GM21619 (cell line): ENCODE data around the gene EPM2A.
"Not testable (repeated sequence)": the region's sequence is repeated elsewhere in the genome, so short reads cannot be mapped to it uniquely, and the experiment has no call there.

Source experiments
- ATAC-seq: cut with Tn5 transposase; IDR thresholded peaks from one replicate; pipeline ENCODE4 v1.9.1; 2021; ENCODE audit not compliant: unreplicated experiment

The EPM2A gene

GRCh38 chr6:145735356-145736165, at the start of gene EPM2A:
TSS of gene EPM2A (minus strand) at chr6:145735520. CDS start at chr6:145735498, 22 bp downstream.
- ATAC-seq: peak; percentile 71

DNA sequence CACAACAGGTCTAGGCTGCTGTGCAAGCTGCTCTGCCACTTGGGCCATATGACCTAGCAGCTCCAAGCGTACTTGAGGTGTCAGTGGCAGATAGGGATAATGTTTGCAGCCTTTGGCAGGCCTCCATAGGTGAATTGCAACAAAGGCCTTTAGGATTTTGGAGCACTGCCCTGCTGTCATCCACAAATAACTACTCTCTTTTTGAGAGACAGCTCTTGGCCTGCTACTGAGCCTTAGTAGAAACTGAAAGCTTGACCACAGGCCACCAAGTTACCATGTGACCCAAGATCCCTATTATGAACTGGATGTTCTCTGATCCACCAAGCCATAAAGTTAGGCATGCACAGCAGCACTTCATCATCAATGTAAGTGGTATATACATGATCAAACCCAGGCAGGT, 49.4 kb upstream of the EPM2A start:
- ATAC-seq: peak; percentile 84

DNA sequence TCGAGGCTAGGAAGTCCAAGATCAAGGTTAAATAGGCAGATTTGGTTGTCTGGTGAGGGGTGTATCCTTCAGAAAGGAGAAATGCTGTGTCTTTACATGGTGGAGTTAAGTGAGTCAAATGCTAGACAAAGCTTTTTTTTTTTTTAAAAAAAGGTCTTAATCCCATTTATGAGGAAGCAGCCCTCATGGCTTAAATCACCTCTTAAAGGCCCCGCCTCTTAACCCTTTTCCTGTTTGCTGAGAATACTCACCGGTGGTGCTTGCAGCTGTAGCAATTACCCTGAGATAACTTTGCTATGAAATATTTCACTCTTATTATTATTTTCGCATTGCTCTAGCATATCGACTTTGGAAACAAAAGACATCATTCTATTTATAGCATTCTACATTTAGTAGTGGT, 48.5 kb upstream of the EPM2A start:
- no peak for ATAC-seq

DNA sequence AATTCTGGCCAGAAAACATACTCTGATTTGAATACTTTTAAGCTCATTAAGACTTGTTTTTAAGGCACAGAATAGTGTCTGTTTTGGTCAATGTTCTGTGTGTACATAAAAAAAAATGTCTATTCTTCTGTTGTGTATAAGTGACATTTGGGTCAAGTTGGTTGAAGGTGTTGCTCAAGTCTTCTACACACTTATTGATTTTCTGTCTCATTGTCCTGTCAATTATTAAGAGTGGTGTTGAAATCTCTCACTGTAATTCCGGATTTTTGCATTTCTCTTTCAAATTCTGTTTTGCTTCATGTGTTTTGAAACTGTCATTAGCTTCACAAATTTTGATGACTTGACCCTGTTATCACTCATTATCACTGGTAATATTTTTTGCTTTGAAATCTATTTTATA, 37.5 kb upstream of the EPM2A start:
- ATAC-seq: no peak

GRCh38 chr6:145765449-145765848, 30.1 kb upstream of the EPM2A start:
- no peak for ATAC-seq

GRCh38 chr6:145763742-145764141, 28.4 kb upstream of the EPM2A start:
- ATAC-seq: no peak

DNA sequence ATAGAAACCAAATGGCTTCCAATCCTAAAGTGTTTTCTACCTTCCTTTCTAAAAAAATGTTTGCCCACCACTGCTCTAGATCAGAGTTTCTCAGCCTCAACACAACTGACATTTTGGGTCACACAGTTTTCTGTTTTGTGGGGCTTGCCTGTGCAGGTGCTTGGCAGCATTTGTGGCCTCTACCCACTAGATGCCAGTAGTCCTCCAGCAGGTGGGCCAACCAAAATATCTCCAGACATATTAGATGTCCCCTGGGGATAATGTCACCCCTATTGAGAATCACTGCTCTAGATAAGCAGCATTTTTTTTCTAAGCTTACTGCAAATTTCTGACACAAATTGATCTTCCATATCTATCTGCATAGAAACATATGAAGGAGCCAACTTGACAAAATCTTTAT, 26.3 kb upstream of the EPM2A start:
- ATAC-seq: peak; percentile 72

DNA sequence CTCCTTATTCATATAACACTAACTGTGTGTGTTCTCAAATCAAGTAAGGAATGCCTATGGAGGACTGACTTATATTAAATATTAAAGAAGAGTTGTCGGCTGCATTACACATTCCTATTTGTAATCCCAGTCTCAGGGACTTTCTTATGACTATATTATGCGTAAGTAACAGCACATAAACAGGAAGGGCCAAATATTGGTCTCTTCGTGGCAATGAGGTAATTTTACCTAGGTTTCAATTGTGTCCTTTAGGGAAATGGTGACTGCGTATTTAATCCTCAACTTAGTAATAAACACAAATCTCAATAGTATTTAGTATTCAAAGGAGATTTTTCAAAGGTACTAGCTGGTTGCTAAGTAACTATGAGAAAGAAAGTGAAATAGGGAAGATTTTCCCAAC, 22.8 kb upstream of the EPM2A start:
- no peak for ATAC-seq

GRCh38 chr6:145756170-145756662, 20.9 kb upstream of the EPM2A start:
- ATAC-seq: no peak

DNA sequence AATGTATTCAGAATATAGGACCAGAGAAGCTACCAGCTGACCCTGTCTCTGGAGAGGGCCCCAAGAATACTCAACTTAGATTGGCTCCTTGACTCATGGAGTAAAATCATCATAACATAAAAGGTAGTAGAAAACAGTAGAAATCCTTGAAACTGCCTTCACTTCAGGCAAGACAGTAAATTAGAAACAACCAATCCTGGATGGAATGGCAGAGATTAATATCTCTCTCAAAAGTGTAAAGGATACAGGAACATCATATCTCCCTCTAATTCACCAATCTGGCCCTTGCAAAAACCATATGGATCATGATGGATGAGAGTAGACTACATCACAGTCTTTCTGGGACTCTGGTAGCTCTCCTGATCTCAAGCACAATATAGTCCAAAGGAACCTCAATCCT, 20.4 kb upstream of the EPM2A start:
- ATAC-seq: no peak

DNA sequence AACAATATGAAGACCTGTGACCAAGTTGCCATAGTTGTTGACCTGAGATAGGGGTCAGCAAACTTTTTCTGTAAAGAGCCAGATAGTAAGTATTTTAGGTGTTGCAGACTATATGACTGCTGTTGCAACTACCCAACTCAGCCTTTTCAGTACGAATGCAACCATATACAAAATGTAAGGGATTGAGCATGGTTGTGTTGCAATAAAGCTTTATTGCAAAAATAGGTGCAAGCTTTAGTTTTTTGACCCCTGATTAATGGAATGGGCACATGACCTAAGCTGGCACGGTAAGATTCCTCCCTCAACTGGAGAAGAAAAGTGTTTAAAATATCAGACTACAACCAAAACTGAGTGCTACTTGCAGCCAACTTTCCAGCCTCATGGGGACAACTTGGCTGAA, 17.3 kb upstream of the EPM2A start:
- ATAC-seq: no peak

- ATAC-seq: peak; percentile 70
These were observed 14.3 kb upstream of the EPM2A start for GRCh38 chr6:145749632-145750031.

GRCh38 chr6:145745861-145746260, 10.5 kb upstream of the EPM2A start:
- no peak for ATAC-seq

- no peak for ATAC-seq
These were observed 9.3 kb upstream of the EPM2A start for GRCh38 chr6:145744619-145745018.

DNA sequence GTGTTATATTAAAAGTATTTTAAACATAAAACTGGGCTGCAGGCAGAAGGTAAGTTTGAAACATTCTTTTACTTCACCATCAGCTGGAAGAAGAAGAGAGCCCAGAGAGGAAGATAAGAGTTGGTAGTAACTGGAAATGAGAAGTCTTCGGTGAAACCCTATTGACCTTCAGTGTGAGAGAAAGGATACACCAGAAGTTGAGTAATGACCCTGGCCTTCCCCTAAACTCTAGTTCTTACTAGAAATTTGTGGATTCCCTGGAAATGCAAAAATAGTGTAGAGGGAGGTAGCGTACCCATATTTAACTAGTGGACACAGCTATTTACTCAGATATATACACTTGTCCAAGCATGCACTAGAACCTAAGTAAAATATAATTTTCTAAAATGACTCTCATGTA, 8.0 kb upstream of the EPM2A start:
- no peak for ATAC-seq

DNA sequence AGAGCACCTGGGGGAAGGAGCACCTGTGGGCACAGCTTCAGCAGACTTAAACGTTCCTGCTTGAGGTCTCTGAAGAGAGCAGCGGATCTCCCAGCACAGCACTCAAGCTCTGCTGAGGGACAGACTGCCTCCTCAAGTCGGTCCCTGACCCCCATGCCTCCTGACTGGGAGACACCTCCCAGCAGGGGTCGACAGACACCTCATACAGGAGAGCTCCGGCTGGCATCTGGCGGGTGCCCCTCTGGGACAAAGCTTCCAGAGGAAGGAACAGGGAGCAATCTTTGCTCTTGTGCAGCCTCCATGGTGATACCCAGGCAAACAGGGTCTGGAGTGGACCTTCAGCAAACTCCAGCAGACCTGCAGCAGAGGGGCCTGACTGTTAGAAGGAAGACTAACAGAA, 7.2 kb upstream of the EPM2A start:
- not testable (repeated sequence) for ATAC-seq

- not testable (repeated sequence) for ATAC-seq
These were observed 4.4 kb upstream of the EPM2A start for GRCh38 chr6:145739685-145740084.

DNA sequence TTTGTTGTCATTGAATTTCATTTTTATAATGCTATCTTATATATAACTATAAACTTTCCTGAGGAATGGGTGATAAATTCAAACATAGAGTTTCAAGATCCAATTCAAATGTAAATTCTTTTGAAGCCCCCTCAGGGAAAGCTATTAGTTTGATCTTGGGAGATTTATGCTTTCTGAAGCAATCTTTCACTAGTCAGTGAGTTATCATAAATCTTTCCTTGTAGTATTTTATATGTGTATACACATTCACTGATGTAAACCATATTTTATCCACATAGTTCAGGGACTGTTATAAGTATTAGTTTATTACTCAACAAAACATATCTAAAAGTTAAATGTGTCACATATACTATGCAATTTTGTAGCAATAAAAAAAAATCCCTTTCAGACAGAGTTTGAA, 2.9 kb upstream of the EPM2A start:
- ATAC-seq: no peak

- ATAC-seq: no peak
These were observed 1.4 kb upstream of the EPM2A start for GRCh38 chr6:145736661-145737144.

- peak; percentile 70 for ATAC-seq
These were observed 599 bp downstream of the EPM2A start for GRCh38 chr6:145734486-145735355.

DNA sequence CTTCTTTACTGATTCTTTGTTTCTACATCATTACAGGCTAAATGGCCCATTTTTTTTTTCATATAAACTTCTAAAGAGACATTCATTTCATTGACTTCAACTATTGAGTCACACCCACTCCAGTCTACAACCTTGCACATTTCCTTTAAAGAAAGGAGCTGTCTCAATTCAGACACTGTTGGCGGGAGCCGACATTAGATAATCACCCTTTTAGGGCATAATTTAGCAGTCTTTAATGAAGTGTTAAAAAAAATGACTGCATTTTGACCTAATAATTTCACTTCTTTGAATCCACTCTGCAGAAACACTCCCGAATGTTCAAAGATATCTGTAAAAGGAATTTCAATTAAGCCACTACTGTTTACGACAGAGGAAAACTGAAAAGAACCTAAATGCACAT, 1.5 kb downstream of the EPM2A start:
- ATAC-seq: no peak

DNA sequence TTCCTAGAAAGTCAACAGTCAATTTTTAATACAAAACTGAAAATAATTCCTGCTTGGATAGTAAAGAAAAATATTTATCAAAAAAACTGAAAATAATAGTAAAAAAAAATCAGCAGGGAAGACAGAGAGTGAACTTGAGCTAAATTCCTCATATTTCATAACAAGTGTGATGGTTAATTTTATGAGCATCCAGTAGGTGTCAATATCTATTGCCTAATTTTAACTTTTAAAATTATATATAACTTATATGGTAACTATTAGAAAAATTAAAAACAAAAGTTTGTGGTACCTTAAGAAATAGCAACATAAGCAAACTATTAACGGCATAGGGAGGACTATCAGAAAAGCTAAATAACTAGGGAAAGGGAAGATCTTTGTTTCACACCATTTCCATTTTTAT, 2.1 kb downstream of the EPM2A start:
- ATAC-seq: no peak
